Measurements from ENCODE around the gene BAX. TPM values are rescaled to one million over a fixed set of nuclear protein-coding genes. Genes with fewer than 3 reads are reported as not detected.

The BAX gene
- total RNA-seq, 4 donors from 2014 or later = 31.4 to 61.2 (median 38.4) TPM

GRCh38 chr19:48975947-48976847, 21.5 kb downstream of the BAX start:
- no peak for TF ChIP-seq CTCF (IDR thresholded peaks at IDR 0.05)
- no peak for TF ChIP-seq POLR2A (IDR thresholded peaks at IDR 0.05)
- no peak for TF ChIP-seq EP300 (IDR thresholded peaks at IDR 0.05)
- H3K9me3 ChIP-seq = no peaks in the 10 kb centered on the region
- no peak overlapping the region for H3K27ac ChIP-seq
- H3K36me3 ChIP-seq = peaks cover 0 to 76% (median 2%) of the 10 kb centered on the region in 3 donors
- peaks cover 0 to 12% (median 0%) of the 10 kb centered on the region in 4 donors for H3K4me1 ChIP-seq
- H3K4me3 ChIP-seq = no peak overlapping the region
- no peaks in the 10 kb centered on the region for H3K27me3 ChIP-seq
- 83 to 92% methylated on average over 13 of the region's 13 CpGs for whole genome bisulfite sequencing, 2 donors
- DNase-seq (ENCODE audit: low spot score in 2 of 2) = no peak

- Histone ChIP-seq H3K4me3 (no peak overlapping the region), H3K27ac (no peak overlapping the region), H3K4me1 (peaks cover 0 to 12% (median 0%) of the 10 kb centered on the region in 4 donors), H3K27me3 (no peaks in the 10 kb centered on the region), H3K36me3 (peaks cover 3 to 81% (median 5%) of the 10 kb centered on the region in 3 donors), H3K9me3 (no peaks in the 10 kb centered on the region)
- no peak for TF ChIP-seq EP300 (IDR thresholded peaks at IDR 0.05)
- TF ChIP-seq CTCF (IDR thresholded peaks at IDR 0.05) = no peak
- no peak for TF ChIP-seq POLR2A (IDR thresholded peaks at IDR 0.05)
- whole genome bisulfite sequencing, 2 donors = 76 to 88% methylated on average over 2 of the region's 2 CpGs
- no peak for DNase-seq (ENCODE audit: low spot score in 2 of 2)
Measured at GRCh38 chr19:48977061-48977460, 22.4 kb downstream of the BAX start.

- H3K4me3 ChIP-seq = no peak overlapping the region
- no peaks in the 10 kb centered on the region for H3K9me3 ChIP-seq
- no peak for TF ChIP-seq CTCF (IDR thresholded peaks at IDR 0.05)
- no peak for TF ChIP-seq EP300 (IDR thresholded peaks at IDR 0.05)
- no peak for TF ChIP-seq POLR2A (IDR thresholded peaks at IDR 0.05)
- WGBS, 2 donors = 87 to 90% methylated on average over 9 of the region's 9 CpGs
- DNase-seq (ENCODE audit: low spot score in 2 of 2) = no peak
- no peak overlapping the region for H3K27ac ChIP-seq
- H3K27me3 ChIP-seq = no peaks in the 10 kb centered on the region
- H3K4me1 ChIP-seq = peaks cover 0 to 12% (median 0%) of the 10 kb centered on the region in 4 donors
- H3K36me3 ChIP-seq = peaks cover 3 to 85% (median 20%) of the 10 kb centered on the region in 3 donors
Measured at GRCh38 chr19:48982280-48982679, 27.6 kb downstream of the BAX start.

- peaks cover 3 to 97% (median 24%) of the 10 kb centered on the region in 3 donors for H3K36me3 ChIP-seq
- peaks cover 0 to 13% (median 0%) of the 10 kb centered on the region in 4 donors for H3K4me1 ChIP-seq
- H3K4me3 ChIP-seq = no peak overlapping the region
- TF ChIP-seq EP300 (IDR thresholded peaks at IDR 0.05) (no peak), CTCF (IDR thresholded peaks at IDR 0.05) (no peak), POLR2A (IDR thresholded peaks at IDR 0.05) (no peak)
- H3K27me3 ChIP-seq = no peaks in the 10 kb centered on the region
- no peaks in the 10 kb centered on the region for H3K9me3 ChIP-seq
- WGBS, 2 donors = 94 to 95% methylated on average over 13 of the region's 13 CpGs
- H3K27ac ChIP-seq = no peak overlapping the region
- no peak for DNase-seq (ENCODE audit: low spot score in 2 of 2)
Measured at GRCh38 chr19:48985711-48986110, 31.0 kb downstream of the BAX start.

- 87 to 95% methylated on average over 3 of the region's 3 CpGs for WGBS, 2 donors
- no peak overlapping the region for H3K4me3 ChIP-seq
- no peak for TF ChIP-seq CTCF (IDR thresholded peaks at IDR 0.05)
- no peak for TF ChIP-seq POLR2A (IDR thresholded peaks at IDR 0.05)
- TF ChIP-seq EP300 (IDR thresholded peaks at IDR 0.05) = no peak
- H3K9me3 ChIP-seq = no peaks in the 10 kb centered on the region
- no peak overlapping the region for H3K27ac ChIP-seq
- H3K4me1 ChIP-seq = peaks cover 0 to 18% (median 4%) of the 10 kb centered on the region in 4 donors
- no peak for DNase-seq (ENCODE audit: low spot score in 2 of 2)
- H3K27me3 ChIP-seq = no peaks in the 10 kb centered on the region
- peaks cover under 1 to 92% (median 24%) of the 10 kb centered on the region in 3 donors for H3K36me3 ChIP-seq
Measured at GRCh38 chr19:48986211-48986610, 31.5 kb downstream of the BAX start.

All from tibial nerve (tissue), 4 donors.